TTC549 (cell line): Measurements from ENCODE around the gene DDX10.

Experiments used
- FAIRE-seq: peaks from 2 replicates; lab custom pipeline; 2012; peaks lifted over from hg19 to GRCh38; lab: Jason Lieb, UNC

DDX10 gene

GRCh38 chr11:108985236-108985944 is 320.5 kb downstream of the DDX10 start:
- FAIRE-seq: no peak

- no peak for FAIRE-seq
Observed at GRCh38 chr11:108985945-108986279, 321.0 kb downstream of the DDX10 start.
